T47D (cell line): ENCODE data around the gene C11orf68.

ENCODE experiments used
- DNase-seq, 2 experiments: peaks; one replicate each; pipeline versions ENCODE4 v3.0.0 to v3.0.0-alpha.2; 2011 to 2012; ENCODE audit warnings: low read depth in 1 of 2, low spot score in 1 of 2
- JUND ChIP-seq: IDR thresholded peaks from 2 replicates; pipeline ENCODE4 v1.6.1; 2012; ENCODE audit warnings: low read depth
- in situ Hi-C: cut with HindIII; loops from 2 replicates; pipeline ENCODE4 v1.10.0; 2016; ENCODE audit warnings: low sequenced_read_pairs, low pct_unique_long_range_greater_than_20kb

C11orf68 gene

GRCh38 chr11:65932558-65932919 is 13.7 kb upstream of the C11orf68 start:
- no peak for TF ChIP-seq JUND
- peak in 1 of 2 experiments; percentile 74 for DNase-seq
- in situ Hi-C loops: no loop called here

- in situ Hi-C loops: no loop called here
- no peak for DNase-seq
- no peak for TF ChIP-seq JUND
Measured at GRCh38 chr11:65931773-65932557, 13.1 kb upstream of the C11orf68 start.

- in situ Hi-C loops: no loop called here
- no peak for TF ChIP-seq JUND
- DNase-seq: no peak
Measured at GRCh38 chr11:65928667-65929066, 9.8 kb upstream of the C11orf68 start.

- TF ChIP-seq JUND: no peak
Measured at GRCh38 chr11:65927904-65928397, 9.1 kb upstream of the C11orf68 start.

GRCh38 chr11:65925397-65925796 is 6.5 kb upstream of the C11orf68 start:
- TF ChIP-seq JUND: no peak
- DNase-seq: peak; percentile 58 to 83
- in situ Hi-C loops: no loop called here

More at GRCh38 chr11:65927904-65928397, 9.1 kb upstream of the C11orf68 start:
- in situ Hi-C loops: no loop called here
- no peak for DNase-seq

- no peak for DNase-seq
- in situ Hi-C loops: no loop called here
- TF ChIP-seq JUND: no peak
Measured at GRCh38 chr11:65922565-65922964, 3.7 kb upstream of the C11orf68 start.

- DNase-seq: no peak
- in situ Hi-C loops: no loop called here
- no peak for TF ChIP-seq JUND
Measured at GRCh38 chr11:65921876-65922275, 3.0 kb upstream of the C11orf68 start.

- DNase-seq: no peak
- in situ Hi-C loops: no loop called here
- no peak for TF ChIP-seq JUND
Measured at GRCh38 chr11:65921033-65921555, 2.2 kb upstream of the C11orf68 start.

- no peak for DNase-seq
Measured at GRCh38 chr11:65920372-65920802, 1.5 kb upstream of the C11orf68 start.

GRCh38 chr11:65919573-65920371 is 910 bp upstream of the C11orf68 start:
- DNase-seq: peak in 1 of 2 experiments; percentile 38
- in situ Hi-C loops: no loop called here

More at GRCh38 chr11:65920372-65920802, 1.5 kb upstream of the C11orf68 start:
- TF ChIP-seq JUND: no peak
- in situ Hi-C loops: no loop called here

GRCh38 chr11:65919141-65919572 is 295 bp upstream of the C11orf68 start, which contains the start of gene DRAP1:
DRAP1 (plus strand) TSS chr11:65919426; CDS start chr11:65919502, 76 bp downstream.
- no peak for TF ChIP-seq JUND
- in situ Hi-C loops: no loop called here
- peak; percentile 97 to 99 for DNase-seq

More at GRCh38 chr11:65919573-65920371, 910 bp upstream of the C11orf68 start:
- no peak for TF ChIP-seq JUND

GRCh38 chr11:65917434-65918210 is 1.2 kb downstream of the C11orf68 start:
- in situ Hi-C loops: no loop called here
- TF ChIP-seq JUND: no peak
- no peak for DNase-seq
